HepG2 (cell line): ENCODE measurements around the gene GPR32. TPM values are rescaled to one million over a fixed set of nuclear protein-coding genes. Genes with fewer than 3 reads are reported as not detected.

Experiments used
- ATAC-seq: fragments of 200-7000 bp; cut with Tn5 transposase; 3 replicates; pipeline ENCODE4 v1.9.1; 2020; ENCODE audit warnings: mild to moderate bottlenecking, moderate library complexity
- BruUV-seq: library from RNA; stranded (reverse); fragments of 400-500 nt; replicated peaks from 2 replicates; lab custom pipeline; 2021; lab: Mats Ljungman, UMichigan
- CTCF ChIA-PET: fragments of 300-600 bp; formaldehyde crosslinking; extraction: SDS; loops from one replicate; lab custom pipeline; 2021; ENCODE audit warnings: low total read pairs, inconsistent platforms, low intra/inter-chr PET ratio; lab: Yijun Ruan, JAX
- POLR2A ChIA-PET: fragments of 350-600 bp; sonication (Branson Sonifier 250); formaldehyde crosslinking; loops from one replicate; lab custom pipeline; 2020; ENCODE audit warnings: antibody characterized with exemption, inconsistent platforms; lab: Yijun Ruan, JAX
- DNase-seq: peaks from one replicate; pipeline ENCODE4 v3.0.0-alpha.2; 2015; ENCODE audit warnings: low spot score
- FAIRE-seq: peaks from 3 replicates; lab custom pipeline; 2011; peaks lifted over from hg19 to GRCh38; lab: Jason Lieb, UNC
- H2AFZ ChIP-seq: one replicate; pipeline ENCODE4 v1.6.1; 2011; ENCODE audit warnings: low read length, inconsistent platforms
- H3K27ac ChIP-seq: fragments of 300-600 bp; 3 replicates; pipeline ENCODE4 v1.8.0; 2011; ENCODE audit warnings: mixed run types, mild to moderate bottlenecking, mixed read lengths, low read length, inconsistent platforms; ENCODE audit not compliant: insufficient read depth; ENCODE audit errors: extremely low read length
- H3K27me3 ChIP-seq, 2 experiments: fragments of 200-600 bp in 1 of 2; 2 replicates in 1 of 2; 3 replicates in 1 of 2; pipeline versions ENCODE4 v1.6.0 to v1.8.0; 2011; ENCODE audit warnings: low read length in 2 of 2, mild to moderate bottlenecking in 2 of 2, moderate library complexity in 2 of 2, inconsistent platforms in 1 of 2; ENCODE audit not compliant: insufficient read depth in 2 of 2, control insufficient read depth in 1 of 2
- H3K36me3 ChIP-seq, 2 experiments: fragments of 200-600 bp in 1 of 2; replicated peaks in 1 of 2; 2 replicates in 1 of 2; 3 replicates in 1 of 2; pipeline versions ENCODE4 v1.5.1 to v1.8.0; 2011; ENCODE audit warnings: low read length in 2 of 2, inconsistent platforms in 1 of 2; ENCODE audit not compliant: insufficient read depth in 2 of 2, control insufficient read depth in 1 of 2
- H3K4me1 ChIP-seq: 2 replicates; pipeline ENCODE4 v1.5.1; 2012; ENCODE audit warnings: low read length, inconsistent platforms; ENCODE audit not compliant: insufficient read depth
- H3K4me2 ChIP-seq: 2 replicates; pipeline ENCODE4 v1.6.0; 2011; ENCODE audit warnings: low read depth, low read length, inconsistent platforms
- H3K4me3 ChIP-seq, 3 experiments: fragments of 200-600 bp in 1 of 3; sonication (generic), shearing (Covaris generic) in 1 of 3; replicated peaks in 1 of 3; 2 replicates each; pipeline ENCODE4 v1.5.1; 2011 to 2016; ENCODE audit warnings: low read length in 3 of 3, inconsistent platforms in 2 of 3, low read depth in 2 of 3, mild to moderate bottlenecking in 2 of 3, control low read depth in 1 of 3, mixed read lengths in 1 of 3; ENCODE audit not compliant: insufficient read depth in 1 of 3
- H3K79me2 ChIP-seq: one replicate; pipeline ENCODE4 v1.6.1; 2011; ENCODE audit warnings: low read length, inconsistent platforms; ENCODE audit not compliant: insufficient read depth
- H3K9ac ChIP-seq: 2 replicates; pipeline ENCODE4 v1.6.0; 2011; ENCODE audit warnings: mild to moderate bottlenecking, low read depth, low read length, inconsistent platforms; ENCODE audit not compliant: insufficient read depth
- H3K9me3 ChIP-seq: 2 replicates; pipeline ENCODE4 v1.5.1; 2012; ENCODE audit warnings: mild to moderate bottlenecking, low read length
- H4K20me1 ChIP-seq: 2 replicates; pipeline ENCODE4 v1.6.0; 2011; ENCODE audit warnings: inconsistent platforms, mild to moderate bottlenecking, low read length, moderate library complexity; ENCODE audit not compliant: insufficient read depth
- ETV6 ChIP-seq: sonication (generic); formaldehyde crosslinking; conservative IDR thresholded peaks from 2 replicates; pipeline ENCODE4 v1.4.0; 2020; ENCODE audit warnings: missing genetic modification reagents
- HIVEP1 ChIP-seq: sonication (generic); formaldehyde crosslinking; IDR thresholded peaks from 2 replicates; pipeline ENCODE4 v1.4.0; 2020; ENCODE audit warnings: mild to moderate bottlenecking, missing genetic modification reagents
- NR3C1 ChIP-seq: sonication (generic); formaldehyde crosslinking; IDR thresholded peaks from 2 replicates; pipeline ENCODE4 v1.4.0; 2020; ENCODE audit warnings: missing genetic modification reagents
- RBAK ChIP-seq: sonication (generic); formaldehyde crosslinking; IDR thresholded peaks from 2 replicates; pipeline ENCODE4 v1.5.1; 2020; ENCODE audit warnings: mild to moderate bottlenecking, missing genetic modification reagents
- SRY ChIP-seq: sonication (generic); formaldehyde crosslinking; IDR thresholded peaks from 2 replicates; pipeline ENCODE4 v1.8.0; 2022; ENCODE audit warnings: mild to moderate bottlenecking, missing genetic modification reagents
- ZNF232 ChIP-seq: sonication (generic); formaldehyde crosslinking; IDR thresholded peaks from 2 replicates; pipeline ENCODE4 v1.4.0; 2020; ENCODE audit warnings: missing genetic modification reagents, borderline replicate concordance
- ZNF510 ChIP-seq: sonication (generic); formaldehyde crosslinking; IDR thresholded peaks from 2 replicates; pipeline ENCODE4 v1.4.0; 2020; ENCODE audit warnings: low read depth, mild to moderate bottlenecking, missing genetic modification reagents
- WGBS: methylation state at CpG from one replicate; pipeline ENCODE4 v1.1.6; 2017; ENCODE audit warnings: low lambda C conversion rate; 5-methylcytosine and 5-hydroxymethylcytosine counted together
- in situ Hi-C: cut with HindIII; loops from 2 replicates; pipeline ENCODE4 v1.10.0; 2017; ENCODE audit warnings: low pct_unique_long_range_greater_than_20kb; ENCODE audit not compliant: extremely low pct_ligation_motif_present
- intact Hi-C: fragments of 100-400 bp; cut with micrococcal nuclease; formaldehyde crosslinking; loops from one replicate; pipeline ENCODE4 v1.10.0; 2022; ENCODE audit not compliant: unreplicated experiment
- polyA plus RNA-seq, 8 experiments: library from polyadenylated mRNA; depleted of rRNA in 3 of 8; stranded (reverse) in 7 of 8; unstranded in 1 of 8; fragments of >200 nt; fragmentation: Illumina TruSeq in 4 of 8; extraction: Trizol in 4 of 8; gene quantifications; 2 replicates each; pipeline versions ENCODE4 v1.2.1 to v1.2.3, GENCODE V29; 2011 to 2016; ENCODE audit warnings: low read depth in 4 of 8, missing spikeins in 1 of 8, mixed read lengths in 1 of 8; ENCODE audit not compliant: insufficient read depth in 1 of 8
- total RNA-seq, 5 experiments: library from RNA; depleted of rRNA; stranded (reverse); fragments of >200 nt; fragmentation: Illumina TruSeq; extraction: Trizol; gene quantifications; 2 replicates each; pipeline ENCODE4 v1.2.3, GENCODE V29; 2016; ENCODE audit warnings: low read depth in 1 of 5
- TF ChIP-seq, protein P1 (sequence below): sonication (generic); formaldehyde crosslinking; IDR thresholded peaks from 2 replicates; pipeline ENCODE4 v1.5.0; 2020; ENCODE audit warnings: missing genetic modification reagents
- TF ChIP-seq, protein P2 (sequence below): IDR thresholded peaks from 2 replicates; pipeline ENCODE4 v1.6.1; 2016; ENCODE audit warnings: missing genetic modification reagents, missing compliant biosample characterization
- TF ChIP-seq, protein P3 (sequence below): sonication (generic); formaldehyde crosslinking; IDR thresholded peaks from 2 replicates; pipeline ENCODE4 v1.4.0; 2020; ENCODE audit warnings: mild to moderate bottlenecking, missing genetic modification reagents

Gene GPR32
- total and polyA plus RNA-seq, 2 of the 13 experiments (the other 11 are each of a cell fraction or from before 2014, with no cell fraction given), result not detected

DNA sequence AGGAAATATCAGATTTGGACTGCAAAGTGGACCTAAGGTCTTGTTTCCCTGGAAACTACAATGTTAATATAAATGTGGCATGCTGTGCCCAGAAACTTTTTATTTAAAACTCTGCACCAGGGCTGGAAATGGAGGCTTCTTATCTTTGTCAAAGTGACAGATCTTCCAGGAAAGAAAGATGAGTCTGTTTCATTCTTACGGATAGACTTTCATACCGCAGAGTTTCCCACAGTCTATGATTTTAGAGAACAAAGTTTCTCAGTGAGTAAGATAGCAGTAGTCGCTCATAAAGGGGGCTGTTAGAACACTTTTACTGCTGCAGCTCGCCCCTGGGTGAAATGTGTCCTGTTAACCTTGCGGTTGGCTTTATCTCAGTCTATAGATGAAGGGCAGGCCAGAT lies 40.4 kb upstream of the GPR32 start:
- ATAC-seq (no peak), DNase-seq (no peak), FAIRE-seq (no peak)
- no peak for TF ChIP-seq SRY (CRISPR knock-in tag)
- no peak for TF ChIP-seq NR3C1 (CRISPR knock-in tag)
- TF ChIP-seq ZNF510 (CRISPR knock-in tag), result no peak
- TF ChIP-seq ZNF232 (CRISPR knock-in tag), result no peak
- TF ChIP-seq, protein P1, sequence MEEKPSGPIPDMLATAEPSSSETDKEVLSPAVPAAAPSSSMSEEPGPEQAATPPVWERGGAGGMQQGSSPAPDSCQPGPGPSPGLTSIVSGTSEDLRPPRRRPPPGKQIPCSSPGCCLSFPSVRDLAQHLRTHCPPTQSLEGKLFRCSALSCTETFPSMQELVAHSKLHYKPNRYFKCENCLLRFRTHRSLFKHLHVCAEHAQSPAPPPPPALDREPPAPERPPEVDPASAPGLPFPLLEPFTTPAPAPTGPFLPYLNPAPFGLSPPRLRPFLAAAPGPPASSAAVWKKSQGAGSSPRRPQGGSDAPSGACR (CRISPR knock-in tag), result no peak
- Histone ChIP-seq H3K36me3 (no peaks in the 10 kb centered on the region), H3K27ac (no peak overlapping the region), H3K9me3 (no peaks in the 10 kb centered on the region), H3K4me1 (no peaks in the 10 kb centered on the region), H3K27me3 (peaks cover 3 to 19% of the 10 kb centered on the region in 2 experiments; a peak in 4 of 5 replicates), H2AFZ (no peak overlapping the region), H3K79me2 (no peaks in the 10 kb centered on the region), H3K9ac (no peak overlapping the region), H3K4me2 (no peak overlapping the region), H4K20me1 (no peaks in the 10 kb centered on the region), H3K4me3 (no peak overlapping the region)
- in situ Hi-C loops, result no loop called here
- ChIA-PET CTCF (no interaction called here), POLR2A (no interaction called here)
- no TSS peak for BruUV-seq
- WGBS, result 44% methylated on average over 5 of the region's 5 CpGs
- intact Hi-C loops, result no loop called here

DNA sequence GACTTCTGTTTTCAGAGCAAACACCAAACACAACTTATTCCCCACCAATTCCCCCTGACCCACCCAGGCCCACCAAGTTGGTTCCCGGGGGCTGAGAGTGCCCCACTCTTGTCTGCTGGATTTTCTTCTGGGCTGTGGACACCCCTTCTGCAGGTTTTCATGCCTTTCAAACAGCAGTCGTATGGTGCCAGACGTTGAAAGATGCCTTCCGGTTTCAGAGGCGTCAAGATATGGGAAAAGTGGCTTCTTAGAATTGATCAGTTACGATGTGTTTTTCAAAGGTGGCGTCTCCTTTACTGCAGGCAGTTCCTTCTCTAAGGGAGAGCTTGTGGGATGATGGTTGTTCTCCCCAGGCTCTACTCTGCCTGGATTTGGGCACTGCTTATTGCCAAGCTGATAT lies 34.4 kb upstream of the GPR32 start:
- H3K9ac ChIP-seq, result no peak overlapping the region
- no peak for ATAC-seq
- TF ChIP-seq HIVEP1 (CRISPR knock-in tag) (no peak), ETV6 (CRISPR knock-in tag) (no peak), RBAK (CRISPR knock-in tag) (no peak)
- TF ChIP-seq, protein P2, sequence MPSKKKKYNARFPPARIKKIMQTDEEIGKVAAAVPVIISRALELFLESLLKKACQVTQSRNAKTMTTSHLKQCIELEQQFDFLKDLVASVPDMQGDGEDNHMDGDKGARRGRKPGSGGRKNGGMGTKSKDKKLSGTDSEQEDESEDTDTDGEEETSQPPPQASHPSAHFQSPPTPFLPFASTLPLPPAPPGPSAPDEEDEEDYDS (CRISPR knock-in tag), result no peak
- TF ChIP-seq, protein P3, sequence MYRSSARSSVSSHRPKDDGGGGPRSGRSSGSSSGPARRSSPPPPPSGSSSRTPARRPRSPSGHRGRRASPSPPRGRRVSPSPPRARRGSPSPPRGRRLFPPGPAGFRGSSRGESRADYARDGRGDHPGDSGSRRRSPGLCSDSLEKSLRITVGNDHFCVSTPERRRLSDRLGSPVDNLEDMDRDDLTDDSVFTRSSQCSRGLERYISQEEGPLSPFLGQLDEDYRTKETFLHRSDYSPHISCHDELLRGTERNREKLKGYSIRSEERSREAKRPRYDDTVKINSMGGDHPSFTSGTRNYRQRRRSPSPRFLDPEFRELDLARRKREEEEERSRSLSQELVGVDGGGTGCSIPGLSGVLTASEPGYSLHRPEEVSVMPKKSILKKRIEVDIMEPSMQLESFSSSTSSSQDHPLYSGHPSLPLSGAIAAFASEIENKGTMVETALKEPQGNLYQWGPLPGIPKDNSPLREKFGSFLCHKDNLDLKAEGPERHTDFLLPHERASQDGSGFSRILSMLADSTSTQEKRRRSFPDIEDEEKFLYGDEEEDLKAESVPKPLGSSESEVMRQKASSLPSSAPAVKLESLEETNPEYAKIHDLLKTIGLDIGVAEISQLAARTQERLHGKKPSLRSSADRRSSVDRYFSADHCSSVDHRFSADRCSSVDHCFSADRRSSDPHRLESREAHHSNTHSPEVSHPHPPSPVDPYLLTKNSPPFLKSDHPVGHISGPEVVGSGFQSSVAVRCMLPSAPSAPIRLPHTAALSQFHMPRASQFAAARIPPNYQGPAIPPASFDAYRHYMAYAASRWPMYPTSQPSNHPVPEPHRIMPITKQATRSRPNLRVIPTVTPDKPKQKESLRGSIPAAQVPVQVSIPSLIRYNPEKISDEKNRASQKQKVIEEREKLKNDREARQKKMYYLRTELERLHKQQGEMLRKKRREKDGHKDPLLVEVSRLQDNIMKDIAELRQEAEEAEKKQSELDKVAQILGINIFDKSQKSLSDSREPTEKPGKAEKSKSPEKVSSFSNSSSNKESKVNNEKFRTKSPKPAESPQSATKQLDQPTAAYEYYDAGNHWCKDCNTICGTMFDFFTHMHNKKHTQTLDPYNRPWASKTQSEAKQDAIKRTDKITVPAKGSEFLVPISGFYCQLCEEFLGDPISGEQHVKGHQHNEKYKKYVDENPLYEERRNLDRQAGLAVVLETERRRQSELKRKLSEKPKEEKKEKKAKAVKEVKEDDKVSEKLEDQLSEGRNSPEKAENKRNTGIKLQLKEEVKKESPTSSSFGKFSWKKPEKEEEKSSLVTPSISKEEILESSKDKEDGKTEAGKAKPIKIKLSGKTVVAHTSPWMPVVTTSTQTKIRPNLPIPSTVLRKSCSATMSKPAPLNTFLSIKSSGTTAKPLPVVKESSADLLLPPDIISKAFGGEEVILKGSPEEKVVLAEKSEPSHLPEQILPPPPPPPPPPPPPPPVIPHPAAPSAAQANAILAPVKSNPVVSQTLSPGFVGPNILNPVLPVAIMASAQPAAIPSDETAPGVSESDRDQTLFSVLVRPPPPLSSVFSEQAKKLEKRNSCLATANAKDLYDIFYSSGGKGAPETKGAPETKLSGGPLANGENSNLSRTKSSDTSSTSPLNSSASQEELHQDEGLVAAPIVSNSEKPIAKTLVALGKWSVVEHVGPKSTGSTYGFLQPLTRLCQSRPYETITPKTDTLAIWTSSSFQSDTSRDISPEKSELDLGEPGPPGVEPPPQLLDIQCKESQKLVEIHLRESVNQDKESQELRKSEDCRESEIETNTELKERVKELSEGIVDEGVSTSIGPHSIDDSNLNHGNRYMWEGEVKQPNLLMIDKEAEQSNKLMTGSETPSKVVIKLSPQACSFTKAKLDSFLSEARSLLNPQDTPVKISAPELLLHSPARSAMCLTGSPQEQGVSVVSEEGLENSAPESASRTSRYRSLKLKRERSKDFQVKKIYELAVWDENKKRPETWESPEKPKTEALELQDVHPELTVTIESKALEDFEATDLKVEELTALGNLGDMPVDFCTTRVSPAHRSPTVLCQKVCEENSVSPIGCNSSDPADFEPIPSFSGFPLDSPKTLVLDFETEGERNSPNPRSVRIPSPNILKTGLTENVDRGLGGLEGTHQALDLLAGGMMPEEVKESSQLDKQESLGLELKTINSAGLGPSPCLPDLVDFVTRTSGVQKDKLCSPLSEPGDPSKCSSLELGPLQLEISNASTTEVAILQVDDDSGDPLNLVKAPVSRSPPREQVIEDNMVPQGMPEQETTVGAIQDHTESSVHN, result no peak

More for the DNA sequence above, 34.4 kb upstream of the GPR32 start:
- in situ Hi-C loops (no loop called here), intact Hi-C loops (no loop called here)
- Histone ChIP-seq H3K4me2 (no peak overlapping the region), H2AFZ (no peak overlapping the region), H3K79me2 (no peaks in the 10 kb centered on the region), H3K36me3 (no peaks in the 10 kb centered on the region), H4K20me1 (no peaks in the 10 kb centered on the region), H3K27ac (no peak overlapping the region), H3K4me1 (no peaks in the 10 kb centered on the region), H3K27me3 (peaks cover 2 to 8% of the 10 kb centered on the region in 2 experiments; a peak in 2 of 5 replicates), H3K9me3 (no peaks in the 10 kb centered on the region), H3K4me3 (no peak overlapping the region)
- ChIA-PET CTCF (no interaction called here), POLR2A (no interaction called here)
- WGBS, result 15% methylated on average over 7 of the region's 7 CpGs
- DNase-seq (no peak), FAIRE-seq (no peak)
- no TSS peak for BruUV-seq
